CD4-positive, alpha-beta T cell treated with Interleukin-4 for 4 hours (primary cell): ENCODE measurements around the gene ABCB6.
A peak's percentile ranks its signal among the peaks of the same experiment; 100 is the strongest.

Experiments
- DNase-seq: peaks from one replicate; pipeline ENCODE4 v3.0.0-alpha.2; 2020

The ABCB6 gene

GRCh38 chr2:219165058-219165911, 53.5 kb downstream of the ABCB6 start:
- DNase-seq = no peak

DNA sequence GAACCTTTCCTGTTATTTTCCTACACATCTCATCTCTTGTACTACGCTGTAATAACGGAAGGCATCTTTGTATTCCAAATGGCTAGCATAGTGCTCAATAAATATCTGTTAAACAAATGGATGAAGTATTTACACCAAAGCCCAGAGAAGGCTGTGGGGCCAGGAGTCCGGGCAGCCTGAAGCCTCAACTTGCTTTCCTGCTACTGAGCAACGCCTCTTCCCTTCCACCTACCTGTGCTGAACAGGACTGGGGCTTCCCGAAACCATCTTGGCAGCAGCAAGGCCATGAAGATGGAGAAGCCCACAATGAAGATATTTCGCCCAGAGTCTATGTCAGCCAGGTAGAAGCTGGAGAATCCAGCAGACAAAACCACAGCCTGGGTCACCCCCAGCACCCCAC, 55.6 kb downstream of the ABCB6 start:
- no peak for DNase-seq

DNA sequence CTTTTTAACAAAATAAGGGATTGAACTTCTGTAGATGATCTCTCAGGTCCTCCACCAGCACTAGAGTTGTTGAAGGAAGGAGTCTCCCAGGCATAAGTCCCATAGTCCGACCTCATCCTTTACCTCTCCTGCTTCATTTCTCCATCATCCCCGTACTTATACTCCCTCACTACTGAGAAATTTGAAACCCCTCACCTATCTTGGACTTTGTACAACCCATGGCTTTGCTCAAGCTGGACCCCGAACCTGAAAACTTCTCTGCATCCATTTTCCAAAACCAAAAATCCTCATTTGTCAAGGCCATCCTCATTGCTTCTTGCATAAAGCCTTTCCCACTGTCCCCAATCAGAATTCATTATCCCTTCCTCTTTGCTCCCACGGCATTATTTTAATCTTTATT, 57.7 kb downstream of the ABCB6 start:
- DNase-seq = no peak

GRCh38 chr2:219160186-219161017, 58.4 kb downstream of the ABCB6 start, which contains the start of gene NHEJ1:
TSS of gene NHEJ1 (minus strand) at chr2:219160815. CDS start at chr2:219158362, 2,453 bp downstream.
- peak; percentile 92 for DNase-seq
